ENCODE results near the gene SMIM1.

The SMIM1 gene

DNA sequence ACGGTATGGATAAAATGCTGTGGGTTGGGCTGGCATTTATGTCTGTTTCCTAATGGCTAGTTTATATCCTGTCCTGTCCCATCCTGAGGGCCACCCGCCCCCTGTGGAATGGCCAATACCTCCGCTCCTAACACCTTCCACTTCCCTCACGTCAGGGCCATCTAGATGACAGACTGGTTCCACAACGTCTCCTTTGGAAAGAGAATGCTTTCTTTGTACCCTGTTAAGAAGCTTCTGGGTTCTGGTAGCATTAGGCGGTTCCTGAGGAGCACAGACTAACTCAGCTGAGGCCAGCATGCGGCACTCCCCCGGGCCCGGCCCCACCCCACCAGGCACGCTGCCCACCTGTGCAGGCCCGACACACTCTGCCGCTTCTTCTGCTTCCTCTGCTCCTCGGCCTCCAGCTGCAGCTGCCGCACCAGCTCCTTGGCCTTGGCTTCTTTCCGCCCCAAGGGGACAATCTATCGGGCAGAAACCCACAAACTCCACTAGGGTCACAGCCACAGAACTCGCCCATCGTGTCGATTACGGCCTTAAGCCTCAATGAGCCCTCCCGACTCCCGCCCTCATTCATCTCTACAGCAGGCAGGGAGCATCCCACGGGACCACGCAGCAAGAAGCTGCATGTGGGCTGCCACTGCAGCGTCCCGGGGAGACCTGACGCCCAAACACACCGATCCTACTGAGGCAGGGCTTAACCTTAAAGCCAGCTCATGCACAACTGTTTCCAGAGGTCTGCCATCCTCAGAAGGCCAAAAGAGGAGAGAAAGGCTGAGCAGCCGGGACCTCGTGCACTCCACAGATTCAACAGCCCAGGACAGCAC is 11.3 kb downstream of the SMIM1 start:
- DNase-seq (ENCODE audit: low read depth): no peak
- TF ChIP-seq, protein P1, sequence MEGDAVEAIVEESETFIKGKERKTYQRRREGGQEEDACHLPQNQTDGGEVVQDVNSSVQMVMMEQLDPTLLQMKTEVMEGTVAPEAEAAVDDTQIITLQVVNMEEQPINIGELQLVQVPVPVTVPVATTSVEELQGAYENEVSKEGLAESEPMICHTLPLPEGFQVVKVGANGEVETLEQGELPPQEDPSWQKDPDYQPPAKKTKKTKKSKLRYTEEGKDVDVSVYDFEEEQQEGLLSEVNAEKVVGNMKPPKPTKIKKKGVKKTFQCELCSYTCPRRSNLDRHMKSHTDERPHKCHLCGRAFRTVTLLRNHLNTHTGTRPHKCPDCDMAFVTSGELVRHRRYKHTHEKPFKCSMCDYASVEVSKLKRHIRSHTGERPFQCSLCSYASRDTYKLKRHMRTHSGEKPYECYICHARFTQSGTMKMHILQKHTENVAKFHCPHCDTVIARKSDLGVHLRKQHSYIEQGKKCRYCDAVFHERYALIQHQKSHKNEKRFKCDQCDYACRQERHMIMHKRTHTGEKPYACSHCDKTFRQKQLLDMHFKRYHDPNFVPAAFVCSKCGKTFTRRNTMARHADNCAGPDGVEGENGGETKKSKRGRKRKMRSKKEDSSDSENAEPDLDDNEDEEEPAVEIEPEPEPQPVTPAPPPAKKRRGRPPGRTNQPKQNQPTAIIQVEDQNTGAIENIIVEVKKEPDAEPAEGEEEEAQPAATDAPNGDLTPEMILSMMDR (IDR thresholded peaks at IDR 0.05; ENCODE audit: insufficient read depth, low read depth, low read length, missing control alignments): no peak
- no peak overlapping the region for H3K4me3 ChIP-seq (ENCODE audit: low read length)

DNA sequence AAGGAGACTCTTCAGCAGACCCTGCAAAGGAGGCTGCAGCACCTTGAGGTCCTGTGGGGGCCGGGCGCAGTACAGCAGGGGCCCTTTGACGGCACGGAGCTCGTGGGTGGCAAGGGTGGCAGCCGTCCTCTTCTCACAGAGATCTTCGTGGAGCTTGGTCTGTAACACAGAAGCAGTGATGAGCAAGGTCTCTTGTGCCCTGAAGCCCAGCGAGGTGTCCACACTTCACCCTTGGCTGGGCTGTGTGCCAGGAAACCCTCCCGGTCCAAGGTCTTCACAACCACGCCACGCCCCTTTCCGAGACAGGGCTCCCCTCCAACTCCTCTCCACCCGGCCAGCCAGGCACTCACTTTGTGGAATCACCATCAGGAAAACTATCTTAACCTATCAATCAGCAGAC is 12.5 kb downstream of the SMIM1 start:
- TF ChIP-seq, protein P1 (IDR thresholded peaks at IDR 0.05; ENCODE audit: insufficient read depth, low read depth, low read length, missing control alignments): no peak
- H3K4me3 ChIP-seq (ENCODE audit: low read length): no peak overlapping the region
- no peak for DNase-seq (ENCODE audit: low read depth)

DNA sequence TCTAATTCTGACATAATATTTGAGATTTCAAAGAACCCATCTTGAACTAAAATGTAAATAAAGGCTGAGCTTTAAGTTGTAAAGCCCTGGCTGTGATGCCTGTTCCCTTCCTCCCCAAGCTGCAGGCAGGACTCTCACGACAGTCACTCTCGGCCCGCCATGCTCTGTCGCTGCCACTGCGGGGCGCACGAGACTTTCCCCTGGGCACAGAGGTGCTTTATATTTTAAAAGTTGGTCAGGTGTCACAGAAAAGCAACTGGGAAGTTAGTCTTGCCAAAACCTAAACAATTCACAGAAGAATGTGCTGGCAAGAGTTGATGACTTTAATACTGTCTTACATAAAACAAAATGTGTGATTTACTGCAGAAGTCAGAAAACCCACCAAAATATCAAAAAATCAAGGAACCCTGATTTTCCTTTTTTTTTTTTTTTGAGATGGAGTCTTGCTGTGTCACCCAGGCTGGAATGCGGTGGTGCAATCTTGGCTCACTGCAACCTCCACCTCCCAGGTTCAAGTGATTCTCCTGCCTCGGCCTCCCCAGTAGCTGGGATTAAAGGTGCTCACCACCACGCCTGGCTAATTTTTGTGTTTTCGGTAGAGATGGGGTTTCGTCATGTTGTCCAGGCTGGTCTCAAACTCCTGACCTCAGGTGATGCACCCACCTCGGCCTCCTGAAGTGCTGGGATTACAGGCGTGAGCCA is 13.1 kb downstream of the SMIM1 start:
- no peak overlapping the region for H3K4me3 ChIP-seq (ENCODE audit: low read length)
- TF ChIP-seq, protein P1 (IDR thresholded peaks at IDR 0.05; ENCODE audit: insufficient read depth, low read depth, low read length, missing control alignments): peak; percentile 65
- DNase-seq (ENCODE audit: low read depth): peak; percentile 54

DNA sequence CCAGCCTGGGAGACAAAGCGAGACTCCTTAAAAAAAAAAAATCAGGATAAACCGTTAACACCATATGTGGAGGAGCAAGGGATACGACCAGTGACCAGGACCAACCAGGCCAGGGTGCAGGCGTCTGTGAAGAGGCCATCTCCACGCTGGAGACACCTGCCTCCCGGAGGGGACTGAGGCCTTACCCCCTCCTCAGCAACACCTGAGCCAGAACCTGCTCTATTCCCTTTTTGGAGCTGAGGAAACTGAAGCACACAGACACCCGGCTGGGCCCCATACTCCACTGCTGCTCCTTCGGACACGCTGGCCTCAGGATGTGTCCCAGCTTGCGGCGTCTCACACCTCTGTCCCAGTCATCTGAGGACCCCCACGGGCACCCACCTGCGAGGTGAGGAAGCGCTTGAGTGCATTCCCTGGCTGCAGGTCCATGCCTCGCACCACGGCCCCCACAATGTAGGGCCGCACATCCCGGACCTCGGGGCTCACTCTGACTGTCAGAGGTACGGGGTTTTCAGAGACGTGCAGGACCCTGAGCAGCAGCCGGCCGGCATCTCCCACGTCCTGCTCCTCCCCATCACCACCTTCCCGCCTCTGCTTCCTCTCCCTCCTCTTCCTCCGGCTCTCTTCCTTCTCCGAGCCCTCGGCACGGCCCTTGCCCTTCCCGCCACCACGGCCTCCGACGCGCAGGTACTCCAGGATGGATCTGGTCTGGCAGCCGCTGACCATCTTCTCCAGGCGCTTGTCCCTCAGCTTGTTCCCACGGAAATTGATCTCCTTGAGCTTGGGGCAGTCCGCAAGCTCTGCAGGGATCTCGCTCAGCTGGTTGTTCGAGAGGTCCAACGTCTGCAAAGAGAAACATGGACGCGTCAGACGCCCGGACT is 14.2 kb downstream of the SMIM1 start:
- no peak for DNase-seq (ENCODE audit: low read depth)
- no peak overlapping the region for H3K4me3 ChIP-seq (ENCODE audit: low read length)
- TF ChIP-seq, protein P1 (IDR thresholded peaks at IDR 0.05; ENCODE audit: insufficient read depth, low read depth, low read length, missing control alignments): no peak

DNA sequence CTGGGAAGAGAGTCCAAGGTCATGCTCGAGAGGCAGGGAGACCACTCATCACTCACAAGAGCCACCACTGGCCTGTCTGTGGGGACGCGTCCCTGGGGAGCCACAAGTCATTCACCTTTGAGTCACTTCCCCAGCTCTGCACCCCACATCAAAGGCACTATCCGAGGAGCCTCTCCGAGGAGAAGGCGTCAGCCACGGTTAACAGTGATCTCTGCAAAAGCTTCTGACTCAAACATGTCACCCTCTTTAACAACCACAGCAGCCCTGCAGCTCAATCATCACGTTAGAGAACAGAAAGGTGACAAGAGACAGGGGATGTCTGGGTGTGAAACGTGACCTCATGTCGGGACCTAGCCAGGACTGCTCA is 14.8 kb downstream of the SMIM1 start:
- TF ChIP-seq, protein P1 (IDR thresholded peaks at IDR 0.05; ENCODE audit: insufficient read depth, low read depth, low read length, missing control alignments): no peak
- H3K4me3 ChIP-seq (ENCODE audit: low read length): no peak overlapping the region
- DNase-seq (ENCODE audit: low read depth): no peak

DNA sequence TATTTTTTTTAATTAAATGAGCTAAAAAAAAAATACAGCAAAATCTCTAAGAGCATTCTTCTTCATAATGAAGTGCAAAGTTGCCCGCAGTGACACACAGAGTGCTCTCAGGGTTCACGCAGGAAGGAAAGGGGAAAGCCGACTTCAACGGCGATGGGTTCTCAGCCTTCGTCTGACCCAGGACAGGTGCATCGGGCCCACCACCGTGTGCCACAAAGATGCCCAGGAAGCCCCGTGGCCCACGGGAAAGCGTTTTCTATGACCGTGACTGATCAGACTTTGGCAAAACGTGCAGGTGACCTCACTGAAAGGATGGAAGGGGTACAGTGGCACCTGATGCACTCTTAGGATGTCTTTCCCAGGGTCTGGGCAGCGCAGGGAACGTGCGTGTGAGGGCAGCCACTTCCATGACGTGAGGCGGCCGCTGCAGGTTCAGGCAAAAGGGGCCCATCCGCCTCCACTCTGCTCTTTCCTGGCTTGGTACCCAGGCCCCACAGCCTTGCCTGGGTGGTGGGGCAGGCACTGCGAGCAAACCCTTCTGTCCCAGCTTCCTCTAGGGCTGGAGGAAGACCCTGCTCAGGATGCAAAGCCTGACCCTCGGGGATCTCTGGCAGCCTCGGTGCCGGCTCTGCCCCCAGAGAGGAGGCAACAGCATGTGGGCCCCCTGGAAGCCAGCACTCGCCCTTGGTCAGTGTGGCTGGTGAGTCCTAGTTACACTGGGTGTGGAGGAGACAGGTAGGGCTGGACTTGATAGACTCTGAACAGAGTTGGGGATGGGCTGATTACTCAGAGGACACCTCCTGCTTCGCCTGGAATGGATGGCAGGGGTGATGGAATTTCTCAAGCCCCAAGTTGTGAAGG is 15.4 kb downstream of the SMIM1 start:
- no peak overlapping the region for H3K4me3 ChIP-seq (ENCODE audit: low read length)
- TF ChIP-seq, protein P1 (IDR thresholded peaks at IDR 0.05; ENCODE audit: insufficient read depth, low read depth, low read length, missing control alignments): no peak
- no peak for DNase-seq (ENCODE audit: low read depth)

All from epithelial cell of esophagus (primary cell).